Measurements from ENCODE around the gene GCSAM.

Gene GCSAM

DNA sequence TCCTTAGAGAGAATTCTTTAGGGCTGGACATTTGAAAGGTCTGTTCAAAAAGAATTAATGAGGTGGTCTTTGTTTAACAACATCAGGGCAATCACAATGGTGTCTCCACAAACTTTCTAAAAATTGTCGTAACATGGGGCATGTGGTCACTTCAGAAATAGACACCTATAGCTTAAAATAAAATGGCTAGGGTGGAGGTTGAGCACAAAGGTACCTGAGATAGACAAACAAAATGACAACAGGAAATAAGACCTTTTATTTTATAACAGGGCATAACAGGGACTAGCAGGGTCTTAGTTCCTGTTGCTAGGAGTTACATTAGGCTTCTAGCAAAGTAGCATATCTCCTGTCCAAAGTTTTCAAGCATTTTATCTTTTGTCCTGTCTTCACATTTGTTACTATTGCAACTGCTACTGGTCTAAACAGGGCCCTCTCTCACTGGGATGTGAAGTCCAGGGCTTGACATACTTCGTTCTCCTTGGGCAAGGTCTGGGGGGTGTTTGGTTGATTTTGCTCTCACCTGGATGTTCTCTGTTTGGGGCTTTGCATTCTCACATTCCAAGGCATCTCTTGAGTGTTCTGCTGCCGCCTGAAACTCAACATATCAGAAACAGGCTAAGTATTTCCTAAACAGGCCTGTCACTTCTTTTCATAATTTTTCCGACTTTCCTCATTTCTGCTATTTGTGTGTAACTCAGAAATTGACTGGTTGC lies 3.0 kb downstream of the GCSAM start:
- no peak for DNase-seq

DNA sequence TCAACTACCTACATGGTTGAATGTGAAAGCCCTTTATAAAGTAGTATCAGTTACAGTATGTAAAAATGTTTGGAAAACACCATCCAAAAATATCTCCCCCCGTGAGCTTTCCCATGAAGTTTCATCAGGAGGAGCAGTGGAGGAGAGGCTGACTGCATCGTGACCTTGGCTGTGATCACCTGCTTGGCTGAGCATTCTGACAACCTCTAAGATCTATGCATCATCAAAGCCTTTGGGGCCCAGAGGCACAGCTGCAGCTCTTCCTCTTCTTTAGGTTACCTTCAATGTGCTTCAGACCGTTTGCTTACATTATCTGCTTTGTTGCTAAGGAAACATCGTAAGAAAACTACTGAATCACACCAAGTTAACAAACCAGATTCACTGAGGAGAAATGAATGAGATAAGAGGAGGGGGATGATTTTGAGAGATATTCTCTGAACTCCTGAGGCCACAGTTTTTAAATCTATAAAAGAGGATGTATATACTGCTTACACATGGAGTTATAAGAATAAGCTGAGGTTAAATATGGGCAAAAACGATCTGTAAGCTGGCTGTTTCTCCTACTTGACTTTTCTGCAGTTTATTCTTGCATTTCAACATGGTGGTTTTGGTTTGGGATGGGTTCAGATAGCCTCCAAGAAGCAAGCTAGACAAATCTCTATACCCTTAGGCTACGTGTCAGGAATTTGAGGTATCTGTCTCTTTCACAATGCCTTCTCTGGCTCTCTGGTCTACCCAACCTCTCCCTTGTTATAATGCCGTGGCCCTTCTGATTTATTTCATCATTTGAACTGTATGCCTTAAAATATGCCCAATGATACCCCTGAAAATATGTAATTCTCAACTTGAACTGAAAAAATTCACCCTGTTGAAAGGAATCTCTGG lies 4.0 kb downstream of the GCSAM start:
- DNase-seq: peak; percentile 17

DNA sequence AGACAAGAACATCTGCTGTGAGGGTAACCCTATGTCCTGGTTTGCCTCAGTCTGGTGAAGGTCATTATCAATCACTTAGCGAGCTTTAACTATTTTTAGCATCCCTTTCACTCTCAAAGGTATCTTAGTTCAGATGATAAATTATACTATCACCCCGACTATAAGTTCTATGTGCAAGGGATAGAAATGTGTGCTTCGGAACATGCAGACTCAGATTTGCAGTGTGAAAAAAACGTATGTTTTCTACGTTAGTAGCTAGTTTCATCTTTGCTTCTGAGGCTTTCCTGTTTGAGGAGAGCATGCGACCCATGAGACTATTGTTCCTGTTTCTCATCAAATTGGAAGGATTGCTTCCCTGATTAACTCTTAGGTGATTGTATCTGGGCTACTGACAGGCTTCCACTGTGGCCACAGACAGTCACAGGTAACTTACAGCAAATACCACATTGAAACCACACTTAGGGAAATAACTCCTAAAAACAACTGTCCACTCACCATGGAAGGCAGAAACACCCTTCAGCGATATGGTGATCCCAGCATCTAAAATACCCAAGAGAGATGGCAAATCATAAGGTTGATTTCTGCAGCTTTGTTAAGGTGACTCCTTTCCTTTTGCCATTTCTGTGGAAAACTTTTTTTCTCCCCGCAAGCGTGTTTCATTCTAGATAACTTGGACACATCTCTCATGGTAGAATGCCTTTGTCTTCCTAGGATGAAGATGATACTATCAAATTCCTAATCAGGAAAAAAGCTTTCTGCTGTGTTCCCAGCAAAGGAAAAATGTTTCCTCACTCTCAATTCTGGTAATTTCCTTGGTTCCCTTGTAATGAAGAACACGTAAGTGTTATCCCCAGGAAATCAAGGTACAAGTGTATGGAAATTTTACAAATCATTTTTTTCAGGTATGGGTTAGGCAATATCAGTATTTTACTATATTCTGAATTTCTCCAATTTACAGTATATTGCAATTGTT lies 5.2 kb downstream of the GCSAM start:
- no peak for DNase-seq

DNA sequence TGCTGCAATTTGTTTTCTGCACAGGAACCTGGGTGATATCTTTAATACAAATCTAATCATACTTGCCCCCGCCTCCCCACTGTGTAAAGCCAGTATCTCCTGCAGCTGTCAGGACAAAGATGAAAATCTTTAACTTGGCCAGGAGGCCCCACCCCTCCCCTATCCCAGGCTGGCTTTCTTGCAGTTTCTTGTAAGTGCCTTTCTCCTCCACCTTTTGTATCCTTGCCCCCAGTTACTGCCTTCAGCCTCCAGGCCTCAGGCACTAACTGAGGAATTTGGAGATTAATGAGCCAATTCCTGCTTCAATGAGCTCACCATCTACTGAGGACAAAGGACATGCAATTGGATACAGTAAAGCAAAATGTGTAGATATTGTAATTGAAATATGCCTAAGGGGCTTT lies 6.5 kb downstream of the GCSAM start:
- peak; percentile 55 for DNase-seq

DNA sequence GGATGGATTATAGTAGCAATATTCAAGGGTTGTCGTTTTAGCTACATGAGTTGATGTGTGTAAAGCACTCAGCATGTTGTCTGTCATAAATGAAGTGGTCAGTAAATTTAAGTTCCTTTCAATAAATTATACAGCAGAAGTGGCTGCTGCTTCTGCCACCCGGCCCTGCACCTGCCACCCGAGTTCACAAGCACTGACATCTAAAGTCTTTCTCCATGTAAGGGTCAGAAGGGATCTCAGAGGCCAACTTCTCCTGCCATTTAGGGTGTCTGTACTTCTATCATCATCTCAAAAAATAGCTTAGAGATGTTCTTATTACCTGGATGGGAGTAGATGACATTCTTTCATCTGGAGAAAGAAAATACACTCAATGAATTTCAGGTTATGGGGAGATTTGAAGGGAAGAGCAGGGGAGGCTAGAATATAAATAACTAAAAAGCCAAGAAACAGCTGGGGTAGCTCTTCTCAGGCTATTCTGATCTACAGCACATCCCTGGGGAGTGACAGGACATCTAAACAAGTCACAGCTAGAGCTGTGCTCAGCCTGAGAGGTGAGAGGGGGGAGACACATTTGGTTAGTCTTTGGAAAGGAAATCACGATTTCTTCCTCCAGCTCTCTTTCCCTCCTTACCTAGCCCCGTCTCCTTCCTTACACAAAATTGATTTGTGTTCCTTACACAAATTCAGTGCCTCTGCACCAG lies 8.0 kb downstream of the GCSAM start:
- DNase-seq: no peak

DNA sequence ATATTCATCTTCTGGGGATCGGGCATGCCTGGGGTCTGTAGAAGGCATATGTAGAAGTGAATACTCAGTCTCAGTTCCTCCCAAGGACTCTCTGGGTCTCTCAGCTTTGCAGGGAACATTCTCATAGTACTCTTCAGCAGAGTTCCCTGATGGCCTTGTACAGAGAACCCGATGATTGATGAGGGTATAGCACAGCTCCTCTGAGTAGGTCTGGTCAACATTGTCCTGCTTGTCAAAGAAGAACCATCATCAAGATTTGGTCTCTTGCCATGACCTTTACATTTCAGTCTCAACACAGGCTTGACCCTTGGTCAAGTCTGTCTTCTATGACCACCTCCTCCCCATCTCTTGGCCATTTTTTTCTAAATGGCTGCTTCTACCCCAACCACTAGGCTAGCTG lies 9.5 kb downstream of the GCSAM start:
- no peak for DNase-seq

DNA sequence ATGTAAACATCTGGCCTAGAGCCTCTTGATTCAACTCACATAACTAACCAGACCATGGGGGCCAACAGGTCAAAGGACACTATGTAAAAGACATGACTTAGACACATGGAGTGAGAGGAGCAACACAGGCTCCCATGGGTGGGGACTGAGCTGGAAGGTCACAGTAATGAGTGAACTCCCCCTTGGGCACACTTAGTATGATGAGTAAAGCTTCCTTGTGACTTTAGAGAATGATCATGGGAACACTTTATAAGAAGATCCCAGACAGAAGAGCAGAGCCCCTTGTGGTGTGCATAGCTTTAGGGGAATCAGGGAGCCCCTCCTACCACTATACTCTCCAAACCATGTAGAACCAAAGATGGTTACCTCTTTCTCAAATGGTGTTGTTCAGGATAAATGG lies 10.2 kb downstream of the GCSAM start:
- no peak for DNase-seq

DNA sequence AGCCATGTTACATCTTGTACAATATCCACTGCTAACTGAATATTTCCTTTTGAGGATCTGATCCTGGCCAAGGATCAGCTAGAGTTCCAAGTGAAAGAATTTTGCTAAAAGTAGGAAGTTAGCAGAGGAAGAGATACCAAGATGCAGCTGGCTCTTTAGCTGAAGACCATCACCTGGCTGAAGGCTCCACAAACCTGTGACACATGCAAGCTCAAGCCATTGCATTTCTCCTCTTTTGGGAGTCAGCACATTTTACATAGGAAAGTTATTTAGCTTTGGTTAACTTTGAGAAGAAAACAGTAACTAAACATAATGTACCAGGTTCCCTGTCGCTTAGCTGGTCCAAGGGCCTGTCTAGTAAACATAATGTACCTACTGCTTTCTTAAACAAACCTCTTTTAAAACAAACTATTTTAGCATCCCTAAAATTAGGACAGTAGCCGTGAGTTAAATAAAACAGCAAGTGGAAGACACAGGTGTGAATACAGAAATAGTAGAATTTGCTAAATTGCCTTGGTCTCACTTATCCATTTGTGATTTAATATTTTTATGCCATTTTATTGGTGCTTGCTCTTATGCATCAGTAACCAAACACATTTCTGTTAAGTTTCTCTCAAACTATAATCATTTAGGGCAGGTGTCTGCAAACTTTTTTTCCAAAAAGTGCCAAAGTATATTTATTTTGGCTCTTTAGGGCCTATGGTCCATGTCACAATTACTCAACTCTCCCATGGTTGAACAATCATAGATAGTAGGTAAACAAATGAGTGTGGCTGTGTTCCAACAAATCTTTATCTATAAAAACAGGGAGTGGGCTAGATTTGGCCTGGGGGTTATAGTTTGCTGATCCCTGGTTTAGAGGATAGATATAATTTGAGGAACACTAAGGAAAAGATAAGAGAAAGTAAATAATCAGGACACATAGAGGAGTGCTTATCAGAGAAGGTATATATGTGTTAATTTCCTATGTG lies 11.2 kb downstream of the GCSAM start:
- DNase-seq: no peak

DNA sequence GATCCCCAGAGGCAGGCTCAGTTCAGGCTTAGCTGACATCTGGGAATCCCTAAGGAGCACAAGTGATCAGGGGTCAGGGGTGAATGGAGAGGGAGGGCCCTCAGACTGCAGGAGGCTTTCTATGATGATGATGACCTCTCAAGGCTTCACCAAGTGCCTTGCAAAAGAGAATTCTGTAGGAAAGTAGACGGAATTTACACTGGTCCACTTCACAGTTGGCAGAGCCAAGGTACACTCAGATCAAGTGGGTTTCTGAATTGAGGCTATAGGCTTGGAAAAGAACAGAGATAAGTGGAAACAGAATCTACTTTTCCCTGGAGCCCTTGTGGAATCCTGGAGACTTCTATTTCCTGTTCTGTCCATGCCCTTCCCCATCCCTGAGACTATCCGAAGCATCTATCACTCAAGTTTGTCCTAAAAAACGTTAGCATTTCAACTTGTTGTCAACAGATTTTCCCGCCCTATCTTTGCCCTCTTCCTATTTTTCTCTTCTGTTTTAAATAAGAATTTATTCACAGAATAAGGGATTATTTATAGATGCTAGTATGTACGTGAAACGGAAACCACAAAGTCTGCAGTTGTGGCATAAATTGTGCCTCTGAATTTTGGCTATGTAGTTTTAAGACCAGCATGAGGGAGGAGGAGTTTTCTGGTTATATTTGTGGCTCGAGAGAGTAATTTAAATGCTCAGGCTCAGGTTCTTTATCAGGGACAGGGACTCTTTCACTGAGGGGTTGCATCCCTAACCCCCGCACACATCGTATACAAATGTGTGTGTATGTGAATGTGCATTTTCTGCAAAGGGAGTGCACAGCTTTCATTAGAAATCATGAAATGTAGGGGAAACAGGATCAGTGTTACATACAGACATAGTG lies 12.8 kb downstream of the GCSAM start:
- DNase-seq: no peak

DNA sequence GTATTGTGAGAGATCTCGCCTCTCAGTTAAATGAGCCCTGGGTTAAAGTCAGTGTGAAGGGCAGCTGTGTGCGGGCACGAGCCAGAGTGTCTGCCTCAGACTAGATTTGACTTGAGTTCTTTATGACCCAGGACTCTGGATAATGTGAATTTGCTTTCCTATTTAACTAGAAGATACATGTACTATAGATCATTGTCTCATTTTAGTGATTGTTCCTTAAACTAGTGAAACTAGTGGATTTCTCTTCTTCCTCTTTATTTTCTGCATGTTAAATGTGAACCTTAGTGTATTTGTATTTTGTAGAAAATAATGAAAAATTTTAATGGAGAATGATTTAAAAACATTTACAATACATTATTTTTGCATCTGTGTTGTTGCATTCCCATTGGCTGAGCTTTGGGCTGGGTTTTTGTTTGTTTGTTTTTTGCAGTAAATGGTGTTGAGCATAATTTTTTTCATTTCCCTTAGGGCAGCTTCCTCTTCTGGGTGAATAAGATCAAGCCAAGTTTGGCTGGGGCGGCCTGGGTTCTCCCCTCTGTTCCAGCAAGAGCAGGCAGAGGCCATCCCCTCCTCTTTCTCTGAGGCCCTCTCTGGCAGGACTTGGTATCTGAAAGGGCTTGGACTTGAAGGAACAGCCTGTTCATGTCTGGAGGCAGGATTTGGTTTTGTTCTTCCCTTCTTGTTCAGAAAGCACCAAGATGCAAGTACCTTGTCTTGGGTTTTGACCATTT lies 15.0 kb downstream of the GCSAM start:
- DNase-seq: no peak

DNA sequence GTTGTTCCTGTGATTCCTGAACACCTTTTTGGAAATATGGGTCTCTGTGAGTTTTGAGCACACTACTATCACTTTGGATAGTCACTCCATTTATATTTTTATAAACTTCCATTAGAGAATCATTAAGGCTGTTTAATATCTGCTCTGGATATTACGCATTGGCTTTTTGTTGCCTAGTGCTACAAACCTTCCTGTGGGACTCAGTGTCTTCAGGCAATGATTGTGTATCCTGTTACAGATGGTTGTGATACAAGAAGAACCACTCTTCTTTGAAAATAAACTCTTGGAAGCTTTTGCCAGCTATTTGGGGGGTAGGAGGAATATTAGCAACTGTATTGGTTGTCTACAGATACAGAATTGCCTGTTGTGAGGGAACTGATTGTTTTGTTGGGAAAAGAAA lies 15.6 kb downstream of the GCSAM start:
- DNase-seq: no peak

DNA sequence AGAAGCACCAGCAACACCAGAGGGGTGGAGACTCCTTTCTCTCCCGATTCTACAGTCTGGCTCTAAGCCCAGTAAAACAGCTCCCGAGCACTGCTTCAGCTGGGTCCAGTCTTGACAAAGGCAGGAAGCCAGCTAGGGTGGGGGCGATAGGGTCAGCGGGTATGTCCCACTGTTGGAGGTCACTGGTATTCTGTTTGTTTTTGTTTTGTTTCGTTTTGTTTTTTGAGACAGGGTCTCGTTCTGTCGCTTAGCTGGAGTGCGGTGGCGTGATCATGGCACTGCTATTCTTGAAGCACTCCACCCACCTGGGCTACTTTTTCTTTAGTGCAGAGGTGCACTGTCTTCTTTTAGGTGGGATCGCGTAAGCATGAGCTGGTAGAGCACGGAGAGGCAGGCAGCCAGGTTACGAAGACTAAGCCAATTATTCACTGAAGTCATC lies 16.3 kb downstream of the GCSAM start:
- no peak for DNase-seq

DNA sequence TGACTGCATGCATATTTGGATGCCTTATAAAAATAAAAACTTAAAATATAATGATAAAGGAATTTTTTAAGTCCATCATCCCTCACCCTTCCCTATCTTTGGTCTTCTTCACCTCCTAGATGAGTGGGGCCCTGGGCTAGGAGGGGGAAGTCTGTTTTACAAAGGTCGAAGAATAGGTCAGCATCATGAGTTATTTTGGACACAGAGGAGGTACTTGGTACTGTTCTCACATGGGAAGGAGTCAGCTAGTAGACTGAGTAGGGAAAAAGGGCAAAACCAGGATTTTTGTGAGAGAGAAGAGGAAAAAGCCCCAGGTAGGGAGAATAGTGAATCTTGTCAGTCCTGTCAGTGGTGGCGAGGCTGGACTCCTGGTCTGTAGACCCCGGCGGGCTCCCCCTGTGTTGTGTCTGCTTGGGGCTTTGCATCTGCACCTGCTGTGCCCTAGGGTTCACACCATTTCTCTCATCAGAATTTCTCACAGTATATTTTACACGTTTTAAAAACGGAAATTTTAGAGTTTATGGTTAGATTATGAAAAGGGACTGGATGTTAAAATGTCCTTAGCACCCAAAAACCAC lies 17.2 kb downstream of the GCSAM start:
- DNase-seq: no peak

DNA sequence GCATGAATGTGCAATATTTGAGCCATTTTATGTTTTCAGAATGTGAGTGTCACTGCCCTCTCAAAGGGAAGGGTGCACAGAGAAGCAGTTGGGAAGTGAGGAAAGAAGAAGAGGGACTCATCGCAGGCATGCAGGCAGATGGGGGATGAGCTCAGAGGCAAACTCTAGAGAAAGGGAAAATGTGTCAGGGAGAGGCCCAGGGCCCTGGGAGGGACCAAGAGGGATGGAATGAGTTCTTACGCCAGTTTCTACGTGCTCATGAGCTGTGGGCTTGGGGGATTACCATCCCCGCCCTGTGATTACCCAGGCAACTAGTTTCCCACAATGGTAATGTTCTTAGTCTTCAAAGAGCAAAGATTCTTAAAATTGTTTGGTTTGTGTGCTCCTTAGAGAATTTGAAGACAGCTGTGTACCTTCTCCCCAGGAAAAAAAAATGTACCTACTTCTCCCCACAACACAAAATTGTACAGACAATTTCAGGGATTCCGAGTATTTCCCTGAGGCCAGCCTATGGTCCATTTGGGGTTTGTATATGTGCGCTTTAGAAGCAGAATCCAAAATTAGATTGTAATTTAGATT lies 17.8 kb downstream of the GCSAM start:
- DNase-seq: no peak

DNA sequence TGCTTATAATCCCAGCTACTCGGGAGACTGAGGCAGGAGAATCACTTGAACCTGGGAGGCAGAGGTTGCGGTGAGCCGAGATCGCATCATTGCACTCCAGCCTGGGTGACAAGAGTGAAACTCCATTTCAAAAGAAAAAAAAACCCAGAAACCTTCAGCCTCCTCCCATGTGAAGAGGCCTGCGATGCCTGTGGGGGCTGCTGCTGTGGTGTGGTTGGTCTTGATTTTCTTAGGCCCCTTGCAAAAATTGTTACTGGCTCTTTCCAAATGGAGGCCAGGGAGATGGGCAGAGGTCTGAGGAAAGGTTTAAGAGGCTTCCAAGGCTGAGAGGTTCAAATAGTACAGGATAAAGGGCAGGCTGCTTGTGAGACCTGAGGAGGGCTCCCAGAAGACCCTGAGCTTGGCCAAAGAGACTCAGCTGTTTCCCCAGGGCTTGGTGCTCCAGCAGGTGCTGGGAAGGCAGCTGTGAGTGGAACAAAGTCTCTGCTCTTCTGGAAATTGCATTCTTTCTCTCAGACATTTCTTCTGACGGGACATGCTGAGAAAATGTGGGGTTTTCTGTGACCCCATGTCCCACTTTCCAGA lies 18.4 kb downstream of the GCSAM start:
- no peak for DNase-seq

DNA sequence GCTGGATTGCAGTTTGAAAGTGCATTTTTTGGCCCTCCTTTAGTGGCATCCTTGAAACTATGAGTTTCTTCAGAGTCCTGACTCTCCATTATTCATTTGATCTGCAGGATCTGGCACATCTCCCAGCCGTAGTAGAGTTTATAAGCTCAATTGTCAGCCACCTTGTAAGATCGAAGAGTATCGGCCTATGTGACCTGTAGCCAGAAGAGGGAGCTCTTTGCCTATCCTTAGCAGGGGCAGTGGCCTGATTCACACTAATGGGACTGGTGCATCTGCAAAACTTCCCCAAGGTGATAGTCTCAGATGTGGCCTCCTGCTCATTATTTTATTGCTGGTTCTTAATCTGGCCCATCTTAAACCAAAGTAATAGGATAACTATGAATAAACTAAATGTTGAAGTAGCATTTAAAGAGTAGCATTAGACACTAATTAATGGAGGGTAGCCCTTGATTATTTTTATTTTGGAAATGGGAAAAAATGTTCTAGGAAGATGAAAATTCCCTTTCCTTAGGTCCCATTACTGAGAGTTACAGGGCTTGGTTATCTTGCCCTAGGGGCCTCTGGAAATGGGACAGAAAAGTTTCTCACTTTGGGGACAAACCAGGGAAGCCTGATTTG lies 21.2 kb downstream of the GCSAM start:
- DNase-seq: peak; percentile 25

DNA sequence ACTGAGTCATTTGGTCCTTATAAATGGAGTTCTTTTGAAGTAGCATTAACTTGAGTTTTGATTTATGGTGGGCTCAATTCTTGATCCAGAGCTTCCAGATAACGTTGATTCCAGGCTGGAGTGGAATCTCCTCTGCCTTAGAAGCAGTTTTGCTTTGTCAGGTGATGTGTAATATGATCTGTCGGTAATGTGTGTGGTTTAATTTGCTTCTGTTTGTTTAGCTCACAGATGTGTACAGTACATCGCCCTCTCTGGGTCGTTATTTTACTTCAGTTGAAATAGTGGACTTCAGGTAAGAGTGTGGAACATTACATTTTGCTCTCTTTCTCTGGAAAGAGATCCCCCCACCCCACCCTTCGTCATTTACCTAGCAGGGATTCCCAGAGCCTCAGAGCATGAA lies 23.7 kb downstream of the GCSAM start:
- peak; percentile 23 for DNase-seq
